ENCODE data around the gene AFG3L2.

Gene AFG3L2

DNA sequence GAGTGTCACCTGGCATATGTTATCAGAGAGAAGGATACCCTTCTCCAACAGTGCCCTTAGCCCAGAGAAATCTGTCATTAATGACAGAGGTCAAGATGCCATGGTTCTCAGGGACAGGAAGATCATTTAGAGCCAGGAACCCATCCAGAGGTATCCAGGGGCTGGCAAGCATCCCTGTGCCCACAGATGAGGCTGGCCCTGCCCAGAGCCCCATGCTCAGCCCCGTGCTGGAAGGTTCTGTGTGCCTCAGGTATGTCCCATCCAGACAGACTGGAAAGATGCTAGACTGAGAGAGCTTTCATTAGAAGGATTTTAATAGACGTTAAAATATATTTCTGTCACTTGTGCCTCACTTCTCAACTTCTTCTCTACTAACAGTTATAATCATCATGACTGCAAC is 77.2 kb downstream of the AFG3L2 start:
- no peaks in the 10 kb centered on the region for H3K36me3 ChIP-seq (replicated peaks; ENCODE audit: low read depth, low read length)
- no peak overlapping the region for H3K27ac ChIP-seq (ENCODE audit: low read length)
- no peaks in the 10 kb centered on the region for H4K20me1 ChIP-seq (ENCODE audit: insufficient read depth, low read length)
- H3K9ac ChIP-seq (ENCODE audit: low read length) = no peak overlapping the region
- H3K4me3 ChIP-seq (ENCODE audit: low read length) = no peak overlapping the region
- no peaks in the 10 kb centered on the region; the same call in 1 of the 2 replicates for H3K27me3 ChIP-seq (ENCODE audit: low read depth, low read length)
- H3K4me2 ChIP-seq (ENCODE audit: low read length) = no peak overlapping the region
- H2AFZ ChIP-seq (ENCODE audit: low read depth, low read length) = no peak overlapping the region
- no peaks in the 10 kb centered on the region for H3K4me1 ChIP-seq (ENCODE audit: low read length)
- no peaks in the 10 kb centered on the region for H3K9me3 ChIP-seq (ENCODE audit: insufficient read depth, low read length)
- H3K79me2 ChIP-seq (ENCODE audit: low read length) = no peaks in the 10 kb centered on the region
- TF ChIP-seq, protein P1, sequence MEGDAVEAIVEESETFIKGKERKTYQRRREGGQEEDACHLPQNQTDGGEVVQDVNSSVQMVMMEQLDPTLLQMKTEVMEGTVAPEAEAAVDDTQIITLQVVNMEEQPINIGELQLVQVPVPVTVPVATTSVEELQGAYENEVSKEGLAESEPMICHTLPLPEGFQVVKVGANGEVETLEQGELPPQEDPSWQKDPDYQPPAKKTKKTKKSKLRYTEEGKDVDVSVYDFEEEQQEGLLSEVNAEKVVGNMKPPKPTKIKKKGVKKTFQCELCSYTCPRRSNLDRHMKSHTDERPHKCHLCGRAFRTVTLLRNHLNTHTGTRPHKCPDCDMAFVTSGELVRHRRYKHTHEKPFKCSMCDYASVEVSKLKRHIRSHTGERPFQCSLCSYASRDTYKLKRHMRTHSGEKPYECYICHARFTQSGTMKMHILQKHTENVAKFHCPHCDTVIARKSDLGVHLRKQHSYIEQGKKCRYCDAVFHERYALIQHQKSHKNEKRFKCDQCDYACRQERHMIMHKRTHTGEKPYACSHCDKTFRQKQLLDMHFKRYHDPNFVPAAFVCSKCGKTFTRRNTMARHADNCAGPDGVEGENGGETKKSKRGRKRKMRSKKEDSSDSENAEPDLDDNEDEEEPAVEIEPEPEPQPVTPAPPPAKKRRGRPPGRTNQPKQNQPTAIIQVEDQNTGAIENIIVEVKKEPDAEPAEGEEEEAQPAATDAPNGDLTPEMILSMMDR (IDR thresholded peaks at IDR 0.05; ENCODE audit: low read depth, low read length) = no peak
- TF ChIP-seq EZH2phosphoT487 (IDR thresholded peaks at IDR 0.05; ENCODE audit: low read depth) = no peak

DNA sequence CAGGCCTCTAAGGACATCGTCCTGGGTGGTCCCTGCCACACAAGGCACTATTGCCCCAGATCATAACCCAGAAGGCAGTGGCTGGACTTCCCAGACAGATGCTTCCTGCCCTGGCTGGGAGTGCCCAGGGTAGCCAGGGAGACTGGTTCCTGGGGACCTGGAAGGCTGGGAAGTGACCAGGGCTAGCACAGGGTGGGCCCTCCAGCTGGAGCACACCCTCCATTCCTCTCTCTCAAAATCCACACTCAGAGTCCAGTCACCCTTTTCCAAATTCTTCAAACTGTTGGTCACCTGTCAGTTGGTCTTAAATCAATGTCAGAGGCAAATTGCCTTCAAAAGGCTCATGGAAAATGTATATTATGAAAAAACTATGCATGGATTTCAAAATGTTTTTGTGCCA is 80.6 kb downstream of the AFG3L2 start:
- no peak for TF ChIP-seq EZH2phosphoT487 (IDR thresholded peaks at IDR 0.05; ENCODE audit: low read depth)
- TF ChIP-seq, protein P1 (IDR thresholded peaks at IDR 0.05; ENCODE audit: low read depth, low read length) = no peak
- no peaks in the 10 kb centered on the region; the same call in 1 of the 2 replicates for H3K27me3 ChIP-seq (ENCODE audit: low read depth, low read length)
- no peak overlapping the region for H3K4me3 ChIP-seq (ENCODE audit: low read length)
- H3K79me2 ChIP-seq (ENCODE audit: low read length) = no peaks in the 10 kb centered on the region
- no peaks in the 10 kb centered on the region for H3K36me3 ChIP-seq (replicated peaks; ENCODE audit: low read depth, low read length)
- no peak overlapping the region for H3K4me2 ChIP-seq (ENCODE audit: low read length)
- H3K27ac ChIP-seq (ENCODE audit: low read length) = no peak overlapping the region
- H3K9me3 ChIP-seq (ENCODE audit: insufficient read depth, low read length) = no peaks in the 10 kb centered on the region
- H4K20me1 ChIP-seq (ENCODE audit: insufficient read depth, low read length) = no peaks in the 10 kb centered on the region
- no peak overlapping the region for H3K9ac ChIP-seq (ENCODE audit: low read length)
- H2AFZ ChIP-seq (ENCODE audit: low read depth, low read length) = no peak overlapping the region
- no peaks in the 10 kb centered on the region for H3K4me1 ChIP-seq (ENCODE audit: low read length)

DNA sequence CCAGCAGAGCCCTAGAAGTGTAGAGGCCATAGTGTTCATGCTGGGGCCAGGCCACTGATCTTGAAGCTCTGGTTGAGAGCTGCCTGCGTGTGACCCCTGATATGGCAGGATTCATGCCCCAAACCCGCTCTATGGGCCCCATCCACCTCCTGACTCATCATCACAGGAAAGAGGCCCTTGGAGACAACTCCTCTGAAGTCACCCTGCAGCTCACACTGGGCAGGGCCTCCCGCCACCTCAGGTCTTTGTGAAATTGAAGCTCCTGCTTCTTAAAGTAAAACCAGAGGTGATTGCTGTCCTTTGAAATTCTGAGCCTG is 81.0 kb downstream of the AFG3L2 start:
- no peaks in the 10 kb centered on the region for H3K79me2 ChIP-seq (ENCODE audit: low read length)
- H3K4me2 ChIP-seq (ENCODE audit: low read length) = no peak overlapping the region
- H3K27ac ChIP-seq (ENCODE audit: low read length) = no peak overlapping the region
- H3K4me3 ChIP-seq (ENCODE audit: low read length) = no peak overlapping the region
- H3K36me3 ChIP-seq (replicated peaks; ENCODE audit: low read depth, low read length) = no peaks in the 10 kb centered on the region
- no peak overlapping the region for H2AFZ ChIP-seq (ENCODE audit: low read depth, low read length)
- H3K4me1 ChIP-seq (ENCODE audit: low read length) = no peaks in the 10 kb centered on the region
- TF ChIP-seq, protein P1 (IDR thresholded peaks at IDR 0.05; ENCODE audit: low read depth, low read length) = no peak
- TF ChIP-seq EZH2phosphoT487 (IDR thresholded peaks at IDR 0.05; ENCODE audit: low read depth) = no peak
- no peaks in the 10 kb centered on the region for H3K9me3 ChIP-seq (ENCODE audit: insufficient read depth, low read length)
- no peaks in the 10 kb centered on the region; the same call in 1 of the 2 replicates for H3K27me3 ChIP-seq (ENCODE audit: low read depth, low read length)
- no peaks in the 10 kb centered on the region for H4K20me1 ChIP-seq (ENCODE audit: insufficient read depth, low read length)
- H3K9ac ChIP-seq (ENCODE audit: low read length) = no peak overlapping the region

DNA sequence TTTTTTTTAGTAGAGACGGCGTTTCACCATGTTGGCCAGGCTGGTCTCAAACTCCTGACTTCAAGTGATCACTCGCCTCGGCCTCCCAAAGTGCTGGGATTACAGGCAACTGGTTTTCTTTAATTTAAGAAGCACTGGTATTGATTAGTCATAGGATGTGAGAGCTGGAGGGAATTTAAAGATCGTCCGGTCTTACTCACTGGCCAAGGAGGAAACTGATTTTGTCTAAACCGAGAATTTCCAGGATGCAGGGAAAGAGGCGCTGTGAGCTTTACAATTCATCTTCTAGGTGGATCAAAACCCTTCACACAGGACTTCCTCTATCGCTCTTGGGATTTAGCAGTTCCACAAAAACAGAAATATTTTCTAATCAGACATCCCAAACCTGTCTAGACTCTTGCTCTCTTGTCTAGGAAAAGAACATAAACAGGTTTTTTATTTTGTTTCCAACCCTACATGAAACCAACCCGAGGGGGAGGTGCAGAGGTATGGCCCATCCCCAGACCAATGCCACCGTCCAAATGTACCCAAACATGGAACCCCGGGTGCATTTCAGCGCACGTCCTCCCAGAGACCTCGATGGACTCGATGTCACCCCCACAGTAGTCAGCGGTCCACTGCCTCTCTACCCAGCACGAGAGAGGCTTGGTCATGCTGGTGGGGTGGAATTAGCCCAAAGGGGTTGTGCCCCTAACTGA is 81.5 kb downstream of the AFG3L2 start:
- no peaks in the 10 kb centered on the region for H3K79me2 ChIP-seq (ENCODE audit: low read length)
- H2AFZ ChIP-seq (ENCODE audit: low read depth, low read length) = no peak overlapping the region
- H3K4me1 ChIP-seq (ENCODE audit: low read length) = no peaks in the 10 kb centered on the region
- no peaks in the 10 kb centered on the region for H4K20me1 ChIP-seq (ENCODE audit: insufficient read depth, low read length)
- no peaks in the 10 kb centered on the region for H3K36me3 ChIP-seq (replicated peaks; ENCODE audit: low read depth, low read length)
- no peak overlapping the region for H3K4me3 ChIP-seq (ENCODE audit: low read length)
- no peaks in the 10 kb centered on the region; the same call in 1 of the 2 replicates for H3K27me3 ChIP-seq (ENCODE audit: low read depth, low read length)
- H3K9ac ChIP-seq (ENCODE audit: low read length) = no peak overlapping the region
- TF ChIP-seq, protein P1 (IDR thresholded peaks at IDR 0.05; ENCODE audit: low read depth, low read length) = no peak
- H3K27ac ChIP-seq (ENCODE audit: low read length) = no peak overlapping the region
- H3K4me2 ChIP-seq (ENCODE audit: low read length) = no peak overlapping the region
- no peaks in the 10 kb centered on the region for H3K9me3 ChIP-seq (ENCODE audit: insufficient read depth, low read length)
